GM21526 (cell line): Measurements from ENCODE around the gene RNF212B.

Experiments used
- ATAC-seq: cut with Tn5 transposase; IDR thresholded peaks from one replicate; pipeline ENCODE4 v1.9.1; 2021; ENCODE audit warnings: moderate library complexity; ENCODE audit not compliant: unreplicated experiment, low FRiP score

Gene RNF212B

GRCh38 chr14:23316300-23316699 is 78.6 kb downstream of the RNF212B start:
- ATAC-seq, result no peak

GRCh38 chr14:23319746-23320583 is 82.2 kb downstream of the RNF212B start:
- no peak for ATAC-seq

- ATAC-seq, result peak; percentile 88
Observed at GRCh38 chr14:23320584-23321571, 83.1 kb downstream of the RNF212B start, which contains the start of gene PABPN1. Gene PABPN1 (plus strand): TSS chr14:23321457. CDS start chr14:23321470, 13 bp downstream.

GRCh38 chr14:23321572-23322547 is 84.1 kb downstream of the RNF212B start:
- ATAC-seq, result peak; percentile 5
